Right atrium auricular region (tissue), 2 donors: ENCODE data around the gene PRRX2. TPM values are rescaled to one million over a fixed set of nuclear protein-coding genes. Genes with fewer than 3 reads are reported as not detected.
"Not testable (repeated sequence)": the region's sequence is repeated elsewhere in the genome, so short reads cannot be mapped to it uniquely, and the experiment has no call there.

Source experiments
- DNase-seq: peaks from one replicate; pipeline ENCODE4 v3.0.0-alpha.2; 2019; ENCODE audit warnings: low spot score
- H3K27ac ChIP-seq, 2 donors: fragments of 200-600 bp; sonication (generic); 1 replicate in 1 of 2; 2 replicates in 1 of 2; pipeline ENCODE4 v1.5.1; 2016 to 2019
- H3K27me3 ChIP-seq, 2 donors: fragments of 200-600 bp; sonication (generic); one replicate each; pipeline versions ENCODE4 v1.5.1 to v1.6.0; 2017 to 2019
- H3K36me3 ChIP-seq: fragments of 200-600 bp; sonication (generic); one replicate; pipeline ENCODE4 v1.5.1; 2016
- H3K4me1 ChIP-seq, 2 donors: fragments of 200-600 bp; sonication (generic); one replicate each; pipeline versions ENCODE4 v1.5.1 to v1.6.0; 2017 to 2019
- H3K4me3 ChIP-seq, 2 donors: fragments of 200-600 bp; sonication (generic); 1 replicate in 1 of 2; 2 replicates in 1 of 2; pipeline ENCODE4 v1.5.1; 2017 to 2019; ENCODE audit warnings: mild to moderate bottlenecking in 1 of 2, moderate library complexity in 1 of 2
- H3K9me3 ChIP-seq, 2 donors: fragments of 200-600 bp; sonication (generic); one replicate each; pipeline ENCODE4 v1.5.1; 2019
- total RNA-seq, 2 donors: library from RNA; depleted of rRNA; stranded (reverse); fragments of >200 nt; gene quantifications; one replicate each; pipeline ENCODE4 v1.1.0, GENCODE V29; 2016
- TF ChIP-seq, protein P1 (sequence below), 2 donors: fragments of 200-600 bp; sonication (generic); IDR thresholded peaks; one replicate each; pipeline ENCODE4 v1.5.1; 2019; ENCODE audit warnings: antibody characterized with exemption in 2 of 2

Gene PRRX2
- total RNA-seq, 2 donors from 2014 or later, result 1.1 to 6.9 TPM

DNA sequence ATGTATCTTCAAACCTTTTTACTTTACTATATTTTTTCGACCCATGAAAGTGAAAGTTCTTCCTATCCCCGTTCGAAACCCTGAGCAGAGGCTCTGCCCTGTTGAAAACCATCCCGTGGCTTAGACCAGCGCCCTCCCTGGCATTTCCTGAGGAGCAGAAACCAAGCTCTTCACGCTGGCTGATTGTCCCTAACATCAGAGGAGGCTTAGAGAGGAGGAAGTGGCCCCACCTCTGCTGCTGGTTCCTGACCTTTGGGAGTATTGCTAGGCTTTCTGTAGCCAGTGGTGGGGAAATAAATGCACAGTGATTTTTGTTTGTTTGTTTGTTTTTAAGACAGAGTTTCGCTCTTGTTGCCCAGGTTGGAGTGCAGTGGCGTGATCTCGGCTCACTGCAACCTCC, 91.6 kb downstream of the PRRX2 start:
- H3K4me1 ChIP-seq, result peaks cover 0 to 27% of the 10 kb centered on the region in 2 donors
- no peak overlapping the region for H3K4me3 ChIP-seq
- H3K27ac ChIP-seq, result no peak overlapping the region
- no peaks in the 10 kb centered on the region for H3K9me3 ChIP-seq
- TF ChIP-seq, protein P1, sequence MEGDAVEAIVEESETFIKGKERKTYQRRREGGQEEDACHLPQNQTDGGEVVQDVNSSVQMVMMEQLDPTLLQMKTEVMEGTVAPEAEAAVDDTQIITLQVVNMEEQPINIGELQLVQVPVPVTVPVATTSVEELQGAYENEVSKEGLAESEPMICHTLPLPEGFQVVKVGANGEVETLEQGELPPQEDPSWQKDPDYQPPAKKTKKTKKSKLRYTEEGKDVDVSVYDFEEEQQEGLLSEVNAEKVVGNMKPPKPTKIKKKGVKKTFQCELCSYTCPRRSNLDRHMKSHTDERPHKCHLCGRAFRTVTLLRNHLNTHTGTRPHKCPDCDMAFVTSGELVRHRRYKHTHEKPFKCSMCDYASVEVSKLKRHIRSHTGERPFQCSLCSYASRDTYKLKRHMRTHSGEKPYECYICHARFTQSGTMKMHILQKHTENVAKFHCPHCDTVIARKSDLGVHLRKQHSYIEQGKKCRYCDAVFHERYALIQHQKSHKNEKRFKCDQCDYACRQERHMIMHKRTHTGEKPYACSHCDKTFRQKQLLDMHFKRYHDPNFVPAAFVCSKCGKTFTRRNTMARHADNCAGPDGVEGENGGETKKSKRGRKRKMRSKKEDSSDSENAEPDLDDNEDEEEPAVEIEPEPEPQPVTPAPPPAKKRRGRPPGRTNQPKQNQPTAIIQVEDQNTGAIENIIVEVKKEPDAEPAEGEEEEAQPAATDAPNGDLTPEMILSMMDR (IDR thresholded peaks at IDR 0.05), result no peak
- no peak for DNase-seq
- H3K27me3 ChIP-seq, result no peaks in the 10 kb centered on the region
- no peaks in the 10 kb centered on the region for H3K36me3 ChIP-seq

DNA sequence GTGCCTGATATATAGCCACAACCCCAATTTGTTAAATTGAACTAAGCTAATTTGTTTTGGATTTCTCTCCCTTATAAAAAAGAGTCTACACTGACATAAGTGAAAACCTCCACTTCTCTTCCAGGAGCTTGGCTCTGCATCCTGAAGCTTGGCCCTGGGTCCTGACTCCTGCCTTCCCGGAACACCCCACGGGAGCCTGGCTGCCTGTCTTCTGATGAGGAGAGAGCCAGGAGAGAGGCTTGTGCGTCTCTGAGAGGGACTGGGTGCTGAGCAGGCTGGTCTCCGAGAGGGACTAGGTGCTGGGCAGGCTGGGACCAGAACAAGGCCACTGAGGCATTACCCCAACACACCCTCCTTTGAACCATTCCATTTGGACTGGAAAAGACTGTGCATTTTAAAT, 93.9 kb downstream of the PRRX2 start:
- Histone ChIP-seq H3K27me3 (no peaks in the 10 kb centered on the region), H3K4me1 (peaks cover 0 to 19% of the 10 kb centered on the region in 2 donors), H3K9me3 (no peaks in the 10 kb centered on the region), H3K27ac (no peak overlapping the region), H3K36me3 (no peaks in the 10 kb centered on the region), H3K4me3 (no peak overlapping the region)
- no peak for DNase-seq
- TF ChIP-seq, protein P1 (IDR thresholded peaks at IDR 0.05), result no peak

DNA sequence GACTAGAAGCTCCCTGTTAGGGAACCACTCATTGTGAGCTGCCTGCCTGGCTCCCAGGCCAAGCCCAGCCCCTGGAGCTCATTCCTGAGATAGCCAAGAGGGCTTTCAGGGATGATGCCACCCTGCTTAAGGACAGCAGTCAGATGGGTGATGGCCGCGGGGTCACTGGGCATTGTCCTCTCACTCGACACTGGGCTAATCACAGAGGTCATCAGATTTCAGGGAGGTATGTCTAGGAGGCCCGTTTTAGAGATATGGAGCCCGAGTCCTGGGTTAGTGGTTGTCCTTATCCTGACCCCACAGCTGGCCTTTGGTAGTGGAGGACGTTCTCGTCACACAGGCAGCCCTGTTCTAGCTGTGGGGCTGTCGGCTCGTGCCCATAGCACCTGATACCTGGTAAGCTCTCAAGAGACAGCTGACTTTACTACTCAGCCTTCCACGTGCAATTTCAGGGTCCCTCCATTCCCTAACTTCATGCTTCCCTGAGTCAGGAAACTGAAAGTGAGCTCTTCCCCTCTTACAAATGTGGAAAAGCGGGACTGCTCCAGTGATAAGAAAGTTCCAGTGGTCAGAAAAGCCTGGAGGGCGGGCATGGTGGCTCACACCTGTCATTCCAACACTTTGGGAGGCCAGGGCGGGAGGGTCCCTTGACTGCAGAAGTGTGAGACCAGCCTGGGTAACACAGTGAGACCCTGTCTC, 94.5 kb downstream of the PRRX2 start:
- Histone ChIP-seq H3K36me3 (no peaks in the 10 kb centered on the region), H3K4me1 (peaks cover 0 to 19% of the 10 kb centered on the region in 2 donors), H3K27ac (no peak overlapping the region), H3K27me3 (no peaks in the 10 kb centered on the region), H3K4me3 (no peak overlapping the region), H3K9me3 (no peaks in the 10 kb centered on the region)
- TF ChIP-seq, protein P1 (IDR thresholded peaks at IDR 0.05), result no peak
- no peak for DNase-seq

DNA sequence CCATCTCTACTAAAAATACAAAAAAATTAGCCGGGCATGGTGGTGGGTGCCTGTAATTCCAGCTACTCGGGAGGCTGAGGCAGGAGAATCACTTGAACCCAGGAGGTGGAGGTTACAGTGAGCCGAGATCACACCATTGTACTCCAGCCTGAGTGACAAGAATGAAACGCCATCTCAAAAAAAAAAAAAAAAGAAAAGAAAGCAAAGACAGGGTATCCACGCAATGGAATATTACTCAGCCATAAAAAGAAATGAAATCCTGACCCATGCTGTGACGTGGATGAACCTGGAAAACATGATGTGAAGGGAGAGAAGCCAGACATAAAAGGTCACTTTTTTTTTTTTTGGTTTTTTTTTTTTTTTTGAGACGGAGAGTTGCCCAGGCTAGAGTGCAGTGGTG, 95.3 kb downstream of the PRRX2 start:
- H3K4me3 ChIP-seq, DNase-seq, H3K36me3 ChIP-seq, H3K27me3 ChIP-seq, H3K9me3 ChIP-seq: not testable (repeated sequence)
- Histone ChIP-seq H3K27ac (peak overlapping the region in 1 of 2 donors; percentile 64), H3K4me1 (peaks cover 0 to 19% of the 10 kb centered on the region in 2 donors)

DNA sequence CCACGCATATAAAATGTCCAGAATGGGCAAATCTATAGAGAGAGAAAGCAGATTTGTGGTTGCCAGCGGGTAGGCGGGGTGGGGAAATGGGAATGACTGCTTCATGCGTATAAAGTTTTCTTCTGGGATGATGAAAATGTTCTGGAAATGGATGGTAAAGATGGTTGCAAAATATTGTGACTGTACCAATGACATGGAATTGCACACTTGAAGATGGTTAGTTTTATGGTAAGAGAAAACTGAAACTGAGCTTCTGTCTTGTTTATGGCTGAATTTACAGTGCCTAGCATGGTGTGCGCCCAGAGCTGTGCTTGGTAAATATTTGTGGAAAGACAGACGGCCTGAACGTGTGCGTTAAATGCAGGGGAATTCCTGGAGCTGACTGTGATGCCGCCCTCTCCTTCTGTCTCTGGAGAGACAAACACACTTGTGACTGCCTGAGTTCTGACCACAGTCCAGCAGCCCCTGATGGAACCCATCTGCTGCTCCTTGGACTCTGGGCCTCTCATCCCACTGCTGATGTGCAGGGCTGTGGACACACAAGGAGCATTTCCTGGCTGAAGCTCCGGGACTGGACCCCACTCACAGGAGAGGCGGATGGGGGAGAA, 96.0 kb downstream of the PRRX2 start:
- H3K9me3 ChIP-seq, result no peaks in the 10 kb centered on the region
- no peaks in the 10 kb centered on the region for H3K36me3 ChIP-seq
- no peak overlapping the region for H3K4me3 ChIP-seq
- no peaks in the 10 kb centered on the region for H3K27me3 ChIP-seq
- H3K4me1 ChIP-seq, result peaks cover 0 to 19% of the 10 kb centered on the region in 2 donors
- TF ChIP-seq, protein P1 (IDR thresholded peaks at IDR 0.05), result no peak
- H3K27ac ChIP-seq, result peak overlapping the region; percentile 46 to 64
- peak; percentile 73 for DNase-seq

DNA sequence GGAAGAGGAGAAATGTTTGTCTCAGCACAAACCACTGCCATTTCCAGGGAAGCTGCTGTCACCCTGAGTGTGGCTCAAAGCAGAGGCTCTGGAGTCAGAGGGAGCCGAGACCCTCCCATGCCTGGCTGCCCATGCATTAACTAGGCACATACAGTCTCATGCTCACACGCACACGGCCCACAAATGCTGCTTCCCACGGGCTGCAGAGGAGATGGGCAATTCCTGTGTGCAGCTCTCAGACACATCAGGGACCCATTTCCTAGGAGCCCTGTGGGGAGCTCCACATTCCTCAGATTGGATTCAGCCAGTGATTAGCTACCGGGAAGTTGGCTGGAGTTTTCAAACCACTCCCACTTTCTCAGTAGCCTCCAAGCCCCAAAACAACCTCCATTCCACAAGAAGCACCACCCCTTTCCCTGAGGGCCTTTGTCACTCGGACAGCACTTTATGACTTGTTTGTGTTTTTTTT, 96.5 kb downstream of the PRRX2 start:
- H3K36me3 ChIP-seq, result no peaks in the 10 kb centered on the region
- no peaks in the 10 kb centered on the region for H3K27me3 ChIP-seq
- no peak overlapping the region for H3K4me3 ChIP-seq
- no peak for DNase-seq
- peaks cover 0 to 19% of the 10 kb centered on the region in 2 donors for H3K4me1 ChIP-seq
- TF ChIP-seq, protein P1 (IDR thresholded peaks at IDR 0.05), result no peak
- H3K27ac ChIP-seq, result peak overlapping the region; percentile 46 to 64
- H3K9me3 ChIP-seq, result no peaks in the 10 kb centered on the region

DNA sequence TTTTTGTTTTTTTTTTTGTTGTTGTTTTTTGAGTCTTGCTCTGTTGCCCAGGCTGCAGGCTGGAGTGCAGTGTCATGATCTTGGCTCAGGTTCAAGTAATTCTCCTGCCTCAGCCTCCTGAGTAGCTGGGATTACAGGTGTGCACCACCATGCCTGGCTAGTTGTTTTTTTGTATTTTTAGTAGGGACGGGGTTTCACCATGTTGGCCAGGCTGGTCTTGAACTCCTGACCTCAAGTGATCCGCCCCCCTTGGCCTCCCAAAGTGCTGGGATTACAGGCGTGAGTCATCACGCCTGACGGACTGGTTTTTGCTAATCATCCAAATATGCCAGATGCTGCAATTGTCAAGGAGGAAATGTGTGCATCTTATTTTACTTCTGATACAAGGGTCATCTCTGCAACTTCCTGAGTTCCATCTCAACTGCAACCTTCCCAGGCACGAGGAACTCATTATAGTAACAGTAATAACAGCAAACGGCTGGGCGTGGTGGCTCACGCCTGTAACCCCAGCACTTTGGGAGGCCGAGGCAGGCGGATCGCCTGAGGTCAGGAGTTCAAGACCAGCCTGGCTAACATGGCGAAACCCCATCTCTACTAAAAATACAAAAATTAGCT, 97.0 kb downstream of the PRRX2 start:
- H3K27me3 ChIP-seq, H3K9me3 ChIP-seq, H3K36me3 ChIP-seq, H3K4me3 ChIP-seq: not testable (repeated sequence)
- DNase-seq, result peak; percentile 85
- peak overlapping the region; percentile 46 to 64 for H3K27ac ChIP-seq
- H3K4me1 ChIP-seq, result peaks cover 0 to 19% of the 10 kb centered on the region in 2 donors
